Transverse colon (tissue), 4 donors: ENCODE measurements around the gene PSG1.
"Not testable (repeated sequence)": the region's sequence is repeated elsewhere in the genome, so short reads cannot be mapped to it uniquely, and the experiment has no call there.

Experiments
- EP300 ChIP-seq: sonication (generic); formaldehyde crosslinking; IDR thresholded peaks from one replicate; pipeline ENCODE4 v1.6.1; 2017; ENCODE audit warnings: antibody characterized with exemption, low read depth
- POLR2A ChIP-seq: fragments of 450-650 bp; IDR thresholded peaks from one replicate; pipeline ENCODE4 v1.6.1; 2016; ENCODE audit warnings: antibody characterized with exemption, mild to moderate bottlenecking, moderate library complexity
- POLR2AphosphoS5 ChIP-seq, 3 donors: sonication (generic); formaldehyde crosslinking; IDR thresholded peaks; one replicate each; pipeline ENCODE4 v1.6.1; 2016; ENCODE audit warnings: antibody characterized with exemption in 3 of 3
- TF ChIP-seq, protein P1 (sequence below), 5 experiments: fragments of 200-600 bp in 3 of 5; fragments of 450-650 bp in 2 of 5; sonication (generic) in 3 of 5; IDR thresholded peaks; 1 replicate in 2 of 5; 2 replicates in 3 of 5; pipeline ENCODE4 v1.5.1; 2016 to 2017; ENCODE audit warnings: antibody characterized with exemption in 5 of 5, inconsistent platforms in 3 of 5, mild to moderate bottlenecking in 2 of 5, moderate library complexity in 1 of 5

DNA sequence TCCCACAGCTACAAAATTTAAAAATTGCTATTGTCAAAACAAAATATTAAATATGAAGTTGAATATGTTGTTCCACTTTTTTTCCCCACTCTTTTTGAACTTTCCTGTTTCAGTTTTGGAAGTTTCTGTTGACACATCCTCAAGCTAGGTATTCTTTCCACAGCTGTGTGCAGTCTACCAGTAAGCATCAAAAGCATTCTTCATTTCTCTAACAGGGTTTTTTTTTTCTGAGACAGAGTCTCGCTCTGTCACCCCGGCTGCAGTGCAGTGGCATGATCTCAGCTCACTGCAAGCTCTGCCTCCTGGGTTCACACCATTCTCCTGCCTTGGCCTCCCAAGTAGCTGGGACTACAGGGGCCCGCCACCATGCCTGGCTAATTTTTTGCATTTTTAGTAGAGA, 5.4 kb downstream of the PSG1 start:
- TF ChIP-seq POLR2AphosphoS5 (IDR thresholded peaks at IDR 0.05); EP300; POLR2A: not testable (repeated sequence)
- TF ChIP-seq, protein P1, sequence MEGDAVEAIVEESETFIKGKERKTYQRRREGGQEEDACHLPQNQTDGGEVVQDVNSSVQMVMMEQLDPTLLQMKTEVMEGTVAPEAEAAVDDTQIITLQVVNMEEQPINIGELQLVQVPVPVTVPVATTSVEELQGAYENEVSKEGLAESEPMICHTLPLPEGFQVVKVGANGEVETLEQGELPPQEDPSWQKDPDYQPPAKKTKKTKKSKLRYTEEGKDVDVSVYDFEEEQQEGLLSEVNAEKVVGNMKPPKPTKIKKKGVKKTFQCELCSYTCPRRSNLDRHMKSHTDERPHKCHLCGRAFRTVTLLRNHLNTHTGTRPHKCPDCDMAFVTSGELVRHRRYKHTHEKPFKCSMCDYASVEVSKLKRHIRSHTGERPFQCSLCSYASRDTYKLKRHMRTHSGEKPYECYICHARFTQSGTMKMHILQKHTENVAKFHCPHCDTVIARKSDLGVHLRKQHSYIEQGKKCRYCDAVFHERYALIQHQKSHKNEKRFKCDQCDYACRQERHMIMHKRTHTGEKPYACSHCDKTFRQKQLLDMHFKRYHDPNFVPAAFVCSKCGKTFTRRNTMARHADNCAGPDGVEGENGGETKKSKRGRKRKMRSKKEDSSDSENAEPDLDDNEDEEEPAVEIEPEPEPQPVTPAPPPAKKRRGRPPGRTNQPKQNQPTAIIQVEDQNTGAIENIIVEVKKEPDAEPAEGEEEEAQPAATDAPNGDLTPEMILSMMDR (IDR thresholded peaks at IDR 0.05), result not testable (repeated sequence)
